Measurements from ENCODE around the gene COL4A2. TPM values are rescaled to one million over a fixed set of nuclear protein-coding genes. Genes with fewer than 3 reads are reported as not detected.
"Not testable (repeated sequence)": the region's sequence is repeated elsewhere in the genome, so short reads cannot be mapped to it uniquely, and the experiment has no call there.

COL4A2 gene
- total RNA-seq, 1 experiment from 2014 or later: 74.5 TPM

GRCh38 chr13:110311443-110312338, 4.6 kb downstream of the COL4A2 start:
- no peaks in the 10 kb centered on the region for H3K9me2 ChIP-seq (replicated peaks; ENCODE audit: low read length)
- H4K20me1 ChIP-seq (ENCODE audit: low read length): no peaks in the 10 kb centered on the region
- DNase-seq (no peak), ATAC-seq (no peak)
- intact Hi-C loops (cut with micrococcal nuclease): no loop called here
- no peak for TF ChIP-seq EZH2phosphoT487 (IDR thresholded peaks at IDR 0.05; ENCODE audit: borderline replicate concordance, low read length)
- TF ChIP-seq EZH2 (IDR thresholded peaks at IDR 0.05; ENCODE audit: low read length, unreplicated experiment): no peak
- no peak for TF ChIP-seq CTCF (conservative IDR thresholded peaks at IDR 0.05; ENCODE audit: low read depth, low read length)
- CTCF ChIA-PET: no interaction called here
- H3K36me3 ChIP-seq (ENCODE audit: low read depth, low read length): no peaks in the 10 kb centered on the region
- BruUV-seq (replicated peaks): no TSS peak
- POLR2A ChIA-PET (ENCODE audit: unreplicated experiment): interaction anchor here (0.5 kb wide), 1 partner anchor 53 kb away, joined by 3 read pairs; no protein-coding TSS in a partner anchor
- H3K4me1 ChIP-seq (ENCODE audit: insufficient read depth, low read length): peaks cover 25% of the 10 kb centered on the region
- peaks cover 68% of the 10 kb centered on the region for H3K79me2 ChIP-seq (ENCODE audit: low read length)
- H3K4me3 ChIP-seq (ENCODE audit: low read length): no peak overlapping the region
- H3K27me3 ChIP-seq (ENCODE audit: low read length): no peaks in the 10 kb centered on the region
- peak overlapping the region; percentile 24 for H3K4me2 ChIP-seq (ENCODE audit: low read length)
- peak overlapping the region; percentile 36 for H3K27ac ChIP-seq (ENCODE audit: low read length)
- H3K9ac ChIP-seq (ENCODE audit: low read length): no peak overlapping the region
- H3K9me3 ChIP-seq (ENCODE audit: low read length): no peaks in the 10 kb centered on the region
- H2AFZ ChIP-seq (ENCODE audit: low read length): no peak overlapping the region
- H3F3A ChIP-seq (ENCODE audit: low read length, unreplicated experiment): no peaks in the 10 kb centered on the region

DNA sequence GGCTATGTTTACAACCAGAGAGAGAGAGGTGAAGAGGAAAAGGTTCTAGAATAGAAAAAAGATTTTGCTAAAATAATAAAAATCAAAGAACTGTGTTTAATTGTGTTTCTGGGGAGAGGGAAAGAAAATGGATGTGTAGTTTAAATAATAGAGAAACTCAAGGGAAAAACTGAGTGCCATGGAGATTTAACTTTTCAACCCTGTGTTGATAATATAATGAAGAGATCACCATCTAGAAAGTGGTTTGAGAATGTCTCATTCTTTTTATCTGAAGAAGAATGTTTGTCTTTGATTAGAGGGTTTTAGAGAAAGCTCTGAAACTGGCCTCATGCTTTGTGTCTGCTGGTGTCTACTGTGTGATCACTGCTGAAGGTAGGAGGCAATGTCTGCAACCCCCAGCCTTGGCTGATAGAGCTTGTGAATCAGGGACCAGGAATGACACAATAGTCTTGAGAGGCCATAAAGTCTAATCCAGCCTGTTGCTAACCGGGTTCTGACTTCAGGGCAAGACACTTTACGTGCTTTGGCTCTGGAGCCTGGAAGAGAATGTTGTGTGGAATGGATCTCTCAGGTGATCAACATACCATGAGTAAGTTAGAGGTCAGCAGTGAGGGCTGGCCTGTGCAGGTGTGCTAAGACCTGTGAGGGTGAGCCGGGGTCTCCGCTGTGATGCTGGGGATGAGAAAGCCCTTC, 5.4 kb downstream of the COL4A2 start:
- POLR2A ChIA-PET (ENCODE audit: unreplicated experiment): interaction anchor here (0.5 kb wide), 1 partner anchor 54 kb away, joined by 3 read pairs; no protein-coding TSS in a partner anchor
- H3K27me3 ChIP-seq (ENCODE audit: low read length): no peaks in the 10 kb centered on the region
- H3K9ac ChIP-seq (ENCODE audit: low read length): no peak overlapping the region
- H3K79me2 ChIP-seq (ENCODE audit: low read length): peaks cover 64% of the 10 kb centered on the region
- DNase-seq (peak; percentile 73), ATAC-seq (peak; percentile 38)
- H3K4me1 ChIP-seq (ENCODE audit: insufficient read depth, low read length): peaks cover 25% of the 10 kb centered on the region
- intact Hi-C loops (cut with micrococcal nuclease): no loop called here
- no peaks in the 10 kb centered on the region for H4K20me1 ChIP-seq (ENCODE audit: low read length)
- no peaks in the 10 kb centered on the region for H3F3A ChIP-seq (ENCODE audit: low read length, unreplicated experiment)
- H3K4me2 ChIP-seq (ENCODE audit: low read length): peak overlapping the region; percentile 24
- CTCF ChIA-PET: no interaction called here
- no peak overlapping the region for H2AFZ ChIP-seq (ENCODE audit: low read length)
- no peaks in the 10 kb centered on the region for H3K36me3 ChIP-seq (ENCODE audit: low read depth, low read length)
- H3K9me3 ChIP-seq (ENCODE audit: low read length): no peaks in the 10 kb centered on the region
- H3K9me2 ChIP-seq (replicated peaks; ENCODE audit: low read length): no peaks in the 10 kb centered on the region
- H3K4me3 ChIP-seq (ENCODE audit: low read length): no peak overlapping the region
- H3K27ac ChIP-seq (ENCODE audit: low read length): peak overlapping the region; percentile 36
- TF ChIP-seq CTCF (conservative IDR thresholded peaks at IDR 0.05; ENCODE audit: low read depth, low read length): no peak
- TF ChIP-seq EZH2phosphoT487 (IDR thresholded peaks at IDR 0.05; ENCODE audit: borderline replicate concordance, low read length): no peak
- TF ChIP-seq EZH2 (IDR thresholded peaks at IDR 0.05; ENCODE audit: low read length, unreplicated experiment): no peak
- BruUV-seq (replicated peaks): no TSS peak

GRCh38 chr13:110313261-110313660, 6.2 kb downstream of the COL4A2 start:
- H4K20me1 ChIP-seq (ENCODE audit: low read length); H3K9ac ChIP-seq (ENCODE audit: low read length); BruUV-seq (replicated peaks); H3F3A ChIP-seq (ENCODE audit: low read length, unreplicated experiment); H3K4me2 ChIP-seq (ENCODE audit: low read length); H3K9me3 ChIP-seq (ENCODE audit: low read length); H2AFZ ChIP-seq (ENCODE audit: low read length); ATAC-seq; H3K36me3 ChIP-seq (ENCODE audit: low read depth, low read length); H3K27ac ChIP-seq (ENCODE audit: low read length); POLR2A ChIA-PET (ENCODE audit: unreplicated experiment); H3K9me2 ChIP-seq (replicated peaks; ENCODE audit: low read length); DNase-seq; intact Hi-C loops (cut with micrococcal nuclease); H3K27me3 ChIP-seq (ENCODE audit: low read length); H3K4me3 ChIP-seq (ENCODE audit: low read length); CTCF ChIA-PET: not testable (repeated sequence)
- peaks cover 56% of the 10 kb centered on the region for H3K79me2 ChIP-seq (ENCODE audit: low read length)
- H3K4me1 ChIP-seq (ENCODE audit: insufficient read depth, low read length): peaks cover 25% of the 10 kb centered on the region

DNA sequence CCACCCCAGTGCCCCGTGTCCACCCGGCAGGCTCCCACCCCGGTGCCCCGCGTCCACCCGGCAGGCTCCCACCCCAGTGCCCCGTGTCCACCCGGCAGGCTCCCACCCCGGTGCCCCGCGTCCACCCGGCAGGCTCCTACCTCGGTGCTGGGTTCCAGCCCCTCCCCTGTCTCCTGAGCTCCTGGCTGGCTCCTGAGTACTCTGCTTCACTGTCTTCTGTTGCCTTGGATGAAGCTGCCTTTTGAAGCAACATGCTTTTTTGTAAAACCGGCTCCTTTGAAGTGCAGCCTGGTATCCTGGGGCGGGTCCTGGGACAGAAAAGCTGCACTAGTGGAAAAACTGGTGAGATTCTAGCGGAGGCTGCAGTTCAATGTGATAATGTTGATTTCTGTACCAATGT, 6.6 kb downstream of the COL4A2 start:
- H3K27me3 ChIP-seq (ENCODE audit: low read length); H2AFZ ChIP-seq (ENCODE audit: low read length); H3K9me2 ChIP-seq (replicated peaks; ENCODE audit: low read length); H3K4me2 ChIP-seq (ENCODE audit: low read length); intact Hi-C loops (cut with micrococcal nuclease); H4K20me1 ChIP-seq (ENCODE audit: low read length); H3K9me3 ChIP-seq (ENCODE audit: low read length); ATAC-seq; H3K36me3 ChIP-seq (ENCODE audit: low read depth, low read length); H3K27ac ChIP-seq (ENCODE audit: low read length); BruUV-seq (replicated peaks); POLR2A ChIA-PET (ENCODE audit: unreplicated experiment); H3F3A ChIP-seq (ENCODE audit: low read length, unreplicated experiment); H3K4me3 ChIP-seq (ENCODE audit: low read length); DNase-seq; CTCF ChIA-PET; H3K9ac ChIP-seq (ENCODE audit: low read length): not testable (repeated sequence)
- Histone ChIP-seq H3K4me1 (ENCODE audit: insufficient read depth, low read length) (peaks cover 24% of the 10 kb centered on the region), H3K79me2 (ENCODE audit: low read length) (peaks cover 51% of the 10 kb centered on the region)
